Epithelial cell of esophagus (primary cell): Measurements from ENCODE around the gene SESN2.

Experiments
- DNase-seq: peaks from one replicate; pipeline ENCODE4 v3.0.0; 2010; ENCODE audit warnings: low read depth
- H3K4me3 ChIP-seq: 2 replicates; pipeline ENCODE4 v1.5.1; 2011; ENCODE audit warnings: mild to moderate bottlenecking, low read length, control low read depth
- CTCF ChIP-seq: IDR thresholded peaks from 2 replicates; pipeline ENCODE4 v1.5.1; 2011; ENCODE audit warnings: low read depth, mild to moderate bottlenecking, low read length, control low read depth, inconsistent platforms; ENCODE audit not compliant: insufficient read depth; ENCODE audit errors: missing control alignments

Gene SESN2

GRCh38 chr1:28259252-28259933 lies at the start of gene SESN2:
TSS of gene SESN2 (plus strand) at chr1:28259518. CDS start at chr1:28259848, 330 bp downstream.
- TF ChIP-seq CTCF, result no peak
- peak within 1 kb of the TSS; percentile 94 for H3K4me3 ChIP-seq
- peak; percentile 100 for DNase-seq

- DNase-seq, result no peak
- no peak overlapping the region for H3K4me3 ChIP-seq
- no peak for TF ChIP-seq CTCF
These were observed 49.6 kb upstream of the SESN2 start for GRCh38 chr1:28209700-28210099.

- no peak overlapping the region for H3K4me3 ChIP-seq
- TF ChIP-seq CTCF, result no peak
- DNase-seq, result no peak
These were observed 46.0 kb upstream of the SESN2 start for GRCh38 chr1:28213315-28213714.

- no peak for TF ChIP-seq CTCF
These were observed 30.2 kb upstream of the SESN2 start for GRCh38 chr1:28229089-28229488.

GRCh38 chr1:28229996-28230395 lies 29.3 kb upstream of the SESN2 start:
- no peak overlapping the region for H3K4me3 ChIP-seq
- DNase-seq, result no peak
- no peak for TF ChIP-seq CTCF

More at GRCh38 chr1:28229089-28229488, 30.2 kb upstream of the SESN2 start:
- DNase-seq, result no peak
- no peak overlapping the region for H3K4me3 ChIP-seq

- no peak for TF ChIP-seq CTCF
- H3K4me3 ChIP-seq, result peak within 1 kb of the TSS; percentile 91
- peak; percentile 94 for DNase-seq
These were observed 26.6 kb upstream of the SESN2 start, which contains the start of gene DNAJC8 for GRCh38 chr1:28232558-28233263. TSS of gene DNAJC8 (minus strand) at chr1:28233029. CDS start at chr1:28232998, 31 bp downstream.
